HepG2 (cell line): ENCODE data around the gene C10orf90. TPM values are rescaled to one million over a fixed set of nuclear protein-coding genes. Genes with fewer than 3 reads are reported as not detected.

Experiments
- ATAC-seq: fragments of 200-7000 bp; cut with Tn5 transposase; 3 replicates; pipeline ENCODE4 v1.9.1; 2020; ENCODE audit warnings: mild to moderate bottlenecking, moderate library complexity
- BruUV-seq: library from RNA; stranded (reverse); fragments of 400-500 nt; replicated peaks from 2 replicates; lab custom pipeline; 2021; lab: Mats Ljungman, UMichigan
- CTCF ChIA-PET: fragments of 300-600 bp; formaldehyde crosslinking; extraction: SDS; loops from one replicate; lab custom pipeline; 2021; ENCODE audit warnings: low total read pairs, inconsistent platforms, low intra/inter-chr PET ratio; lab: Yijun Ruan, JAX
- POLR2A ChIA-PET: fragments of 350-600 bp; sonication (Branson Sonifier 250); formaldehyde crosslinking; loops from one replicate; lab custom pipeline; 2020; ENCODE audit warnings: antibody characterized with exemption, inconsistent platforms; lab: Yijun Ruan, JAX
- DNase-seq: peaks from one replicate; pipeline ENCODE4 v3.0.0-alpha.2; 2015; ENCODE audit warnings: low spot score
- FAIRE-seq: peaks from 3 replicates; lab custom pipeline; 2011; peaks lifted over from hg19 to GRCh38; lab: Jason Lieb, UNC
- H2AFZ ChIP-seq: one replicate; pipeline ENCODE4 v1.6.1; 2011; ENCODE audit warnings: low read length, inconsistent platforms
- H3K27ac ChIP-seq: fragments of 300-600 bp; 3 replicates; pipeline ENCODE4 v1.8.0; 2011; ENCODE audit warnings: mixed run types, mild to moderate bottlenecking, mixed read lengths, low read length, inconsistent platforms; ENCODE audit not compliant: insufficient read depth; ENCODE audit errors: extremely low read length
- H3K27me3 ChIP-seq, 2 experiments: fragments of 200-600 bp in 1 of 2; 2 replicates in 1 of 2; 3 replicates in 1 of 2; pipeline versions ENCODE4 v1.6.0 to v1.8.0; 2011; ENCODE audit warnings: low read length in 2 of 2, mild to moderate bottlenecking in 2 of 2, moderate library complexity in 2 of 2, inconsistent platforms in 1 of 2; ENCODE audit not compliant: insufficient read depth in 2 of 2, control insufficient read depth in 1 of 2
- H3K36me3 ChIP-seq, 2 experiments: fragments of 200-600 bp in 1 of 2; replicated peaks in 1 of 2; 2 replicates in 1 of 2; 3 replicates in 1 of 2; pipeline versions ENCODE4 v1.5.1 to v1.8.0; 2011; ENCODE audit warnings: low read length in 2 of 2, inconsistent platforms in 1 of 2; ENCODE audit not compliant: insufficient read depth in 2 of 2, control insufficient read depth in 1 of 2
- H3K4me1 ChIP-seq: 2 replicates; pipeline ENCODE4 v1.5.1; 2012; ENCODE audit warnings: low read length, inconsistent platforms; ENCODE audit not compliant: insufficient read depth
- H3K4me2 ChIP-seq: 2 replicates; pipeline ENCODE4 v1.6.0; 2011; ENCODE audit warnings: low read depth, low read length, inconsistent platforms
- H3K4me3 ChIP-seq, 3 experiments: fragments of 200-600 bp in 1 of 3; sonication (generic), shearing (Covaris generic) in 1 of 3; replicated peaks in 1 of 3; 2 replicates each; pipeline ENCODE4 v1.5.1; 2011 to 2016; ENCODE audit warnings: low read length in 3 of 3, inconsistent platforms in 2 of 3, low read depth in 2 of 3, mild to moderate bottlenecking in 2 of 3, control low read depth in 1 of 3, mixed read lengths in 1 of 3; ENCODE audit not compliant: insufficient read depth in 1 of 3
- H3K79me2 ChIP-seq: one replicate; pipeline ENCODE4 v1.6.1; 2011; ENCODE audit warnings: low read length, inconsistent platforms; ENCODE audit not compliant: insufficient read depth
- H3K9ac ChIP-seq: 2 replicates; pipeline ENCODE4 v1.6.0; 2011; ENCODE audit warnings: mild to moderate bottlenecking, low read depth, low read length, inconsistent platforms; ENCODE audit not compliant: insufficient read depth
- H3K9me3 ChIP-seq: 2 replicates; pipeline ENCODE4 v1.5.1; 2012; ENCODE audit warnings: mild to moderate bottlenecking, low read length
- H4K20me1 ChIP-seq: 2 replicates; pipeline ENCODE4 v1.6.0; 2011; ENCODE audit warnings: inconsistent platforms, mild to moderate bottlenecking, low read length, moderate library complexity; ENCODE audit not compliant: insufficient read depth
- FOXK2 ChIP-seq: fragments of 450-650 bp; IDR thresholded peaks from 2 replicates; pipeline ENCODE4 v1.6.1; 2016
- ISL2 ChIP-seq: sonication (generic); formaldehyde crosslinking; IDR thresholded peaks from 2 replicates; pipeline ENCODE4 v1.5.0; 2020; ENCODE audit warnings: missing genetic modification reagents
- JUN ChIP-seq: sonication (generic); formaldehyde crosslinking; IDR thresholded peaks from 2 replicates; pipeline ENCODE4 v1.4.0; 2020; ENCODE audit warnings: mild to moderate bottlenecking, missing genetic modification reagents
- PPARG ChIP-seq: conservative IDR thresholded peaks from 2 replicates; pipeline ENCODE4 v1.6.1; 2016; ENCODE audit warnings: missing biosample characterization, missing genetic modification reagents
- ZNF24 ChIP-seq: fragments of 450-650 bp; IDR thresholded peaks from 2 replicates; pipeline ENCODE4 v1.6.1; 2017; ENCODE audit warnings: antibody characterized with exemption, mild to moderate bottlenecking
- ZNF788 ChIP-seq: sonication (generic); formaldehyde crosslinking; IDR thresholded peaks from 2 replicates; pipeline ENCODE4 v1.5.0; 2020; ENCODE audit warnings: mild to moderate bottlenecking, missing genetic modification reagents, borderline replicate concordance
- ZSCAN30 ChIP-seq: sonication (generic); formaldehyde crosslinking; IDR thresholded peaks from 2 replicates; pipeline ENCODE4 v1.5.0; 2020; ENCODE audit warnings: mild to moderate bottlenecking, missing genetic modification reagents
- WGBS: methylation state at CpG from one replicate; pipeline ENCODE4 v1.1.6; 2017; ENCODE audit warnings: low lambda C conversion rate; 5-methylcytosine and 5-hydroxymethylcytosine counted together
- in situ Hi-C: cut with HindIII; loops from 2 replicates; pipeline ENCODE4 v1.10.0; 2017; ENCODE audit warnings: low pct_unique_long_range_greater_than_20kb; ENCODE audit not compliant: extremely low pct_ligation_motif_present
- intact Hi-C: fragments of 100-400 bp; cut with micrococcal nuclease; formaldehyde crosslinking; loops from one replicate; pipeline ENCODE4 v1.10.0; 2022; ENCODE audit not compliant: unreplicated experiment
- polyA plus RNA-seq, 8 experiments: library from polyadenylated mRNA; depleted of rRNA in 3 of 8; stranded (reverse) in 7 of 8; unstranded in 1 of 8; fragments of >200 nt; fragmentation: Illumina TruSeq in 4 of 8; extraction: Trizol in 4 of 8; gene quantifications; 2 replicates each; pipeline versions ENCODE4 v1.2.1 to v1.2.3, GENCODE V29; 2011 to 2016; ENCODE audit warnings: low read depth in 4 of 8, missing spikeins in 1 of 8, mixed read lengths in 1 of 8; ENCODE audit not compliant: insufficient read depth in 1 of 8
- total RNA-seq, 5 experiments: library from RNA; depleted of rRNA; stranded (reverse); fragments of >200 nt; fragmentation: Illumina TruSeq; extraction: Trizol; gene quantifications; 2 replicates each; pipeline ENCODE4 v1.2.3, GENCODE V29; 2016; ENCODE audit warnings: low read depth in 1 of 5
- TF ChIP-seq, protein P1 (sequence below): sonication (generic); formaldehyde crosslinking; IDR thresholded peaks from 2 replicates; pipeline ENCODE4 v1.9.0; 2022; ENCODE audit warnings: low read depth, missing genetic modification reagents
- TF ChIP-seq, protein P2 (sequence below): sonication (generic); IDR thresholded peaks from 2 replicates; pipeline ENCODE4 v1.6.1; 2016; ENCODE audit warnings: low read depth, borderline replicate concordance

Gene C10orf90
- total and polyA plus RNA-seq, 2 of the 13 experiments (the other 11 are each of a cell fraction or from before 2014, with no cell fraction given) = not detected

DNA sequence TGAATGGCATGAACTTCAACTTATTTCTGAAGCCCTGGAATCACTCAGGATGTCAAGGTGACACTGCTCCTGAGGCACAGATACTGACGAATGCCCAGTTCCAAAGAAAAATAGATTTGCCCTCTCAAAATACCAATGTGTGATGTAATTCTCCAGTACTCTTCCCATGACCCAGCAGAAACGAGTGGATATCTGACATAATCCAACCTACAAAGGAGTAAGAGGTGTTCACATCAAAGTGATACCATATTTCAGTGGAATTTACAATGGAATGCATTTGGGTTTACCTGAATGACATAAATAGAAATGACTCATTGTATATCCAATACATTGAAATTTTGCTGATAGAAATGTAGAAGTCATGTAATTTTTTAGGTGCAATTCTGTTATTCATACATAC, 161.3 kb downstream of the C10orf90 start:
- no peak overlapping the region for H3K4me2 ChIP-seq
- no peaks in the 10 kb centered on the region for H3K36me3 ChIP-seq
- POLR2A ChIA-PET = no interaction called here
- H2AFZ ChIP-seq = no peak overlapping the region
- no peak for ATAC-seq
- no peak overlapping the region for H3K27ac ChIP-seq
- WGBS = 0% methylated on average over 2 of the region's 2 CpGs
- no TSS peak for BruUV-seq
- no peak for FAIRE-seq
- in situ Hi-C loops (no loop called here), intact Hi-C loops (no loop called here)
- TF ChIP-seq ZNF24 (no peak), JUN (CRISPR knock-in tag) (no peak), ZSCAN30 (no peak), FOXK2 (no peak), PPARG (no peak), ISL2 (CRISPR knock-in tag) (no peak), ZNF788 (CRISPR knock-in tag) (no peak)
- TF ChIP-seq, protein P1, sequence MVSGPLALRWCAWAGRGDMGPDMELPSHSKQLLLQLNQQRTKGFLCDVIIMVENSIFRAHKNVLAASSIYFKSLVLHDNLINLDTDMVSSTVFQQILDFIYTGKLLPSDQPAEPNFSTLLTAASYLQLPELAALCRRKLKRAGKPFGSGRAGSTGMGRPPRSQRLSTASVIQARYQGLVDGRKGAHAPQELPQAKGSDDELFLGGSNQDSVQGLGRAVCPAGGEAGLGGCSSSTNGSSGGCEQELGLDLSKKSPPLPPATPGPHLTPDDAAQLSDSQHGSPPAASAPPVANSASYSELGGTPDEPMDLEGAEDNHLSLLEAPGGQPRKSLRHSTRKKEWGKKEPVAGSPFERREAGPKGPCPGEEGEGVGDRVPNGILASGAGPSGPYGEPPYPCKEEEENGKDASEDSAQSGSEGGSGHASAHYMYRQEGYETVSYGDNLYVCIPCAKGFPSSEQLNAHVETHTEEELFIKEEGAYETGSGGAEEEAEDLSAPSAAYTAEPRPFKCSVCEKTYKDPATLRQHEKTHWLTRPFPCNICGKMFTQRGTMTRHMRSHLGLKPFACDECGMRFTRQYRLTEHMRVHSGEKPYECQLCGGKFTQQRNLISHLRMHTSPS (CRISPR knock-in tag) = no peak
- TF ChIP-seq, protein P2, sequence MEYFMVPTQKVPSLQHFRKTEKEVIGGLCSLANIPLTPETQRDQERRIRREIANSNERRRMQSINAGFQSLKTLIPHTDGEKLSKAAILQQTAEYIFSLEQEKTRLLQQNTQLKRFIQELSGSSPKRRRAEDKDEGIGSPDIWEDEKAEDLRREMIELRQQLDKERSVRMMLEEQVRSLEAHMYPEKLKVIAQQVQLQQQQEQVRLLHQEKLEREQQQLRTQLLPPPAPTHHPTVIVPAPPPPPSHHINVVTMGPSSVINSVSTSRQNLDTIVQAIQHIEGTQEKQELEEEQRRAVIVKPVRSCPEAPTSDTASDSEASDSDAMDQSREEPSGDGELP = no peak
- no peak overlapping the region for H3K4me3 ChIP-seq
- no peak overlapping the region for H3K9ac ChIP-seq
- H3K79me2 ChIP-seq = no peaks in the 10 kb centered on the region
- H3K4me1 ChIP-seq = no peaks in the 10 kb centered on the region
- H3K27me3 ChIP-seq = peaks cover 2 to 13% of the 10 kb centered on the region in 2 experiments; a peak in 3 of 5 replicates
- DNase-seq = no peak
- H3K9me3 ChIP-seq = no peaks in the 10 kb centered on the region
- CTCF ChIA-PET = no interaction called here
- no peaks in the 10 kb centered on the region for H4K20me1 ChIP-seq
